ENCODE data around the gene FKBP10.
A peak's percentile ranks its signal among the peaks of the same experiment; 100 is the strongest.
"Not testable (repeated sequence)": the region's sequence is repeated elsewhere in the genome, so short reads cannot be mapped to it uniquely, and the experiment has no call there.

The FKBP10 gene

DNA sequence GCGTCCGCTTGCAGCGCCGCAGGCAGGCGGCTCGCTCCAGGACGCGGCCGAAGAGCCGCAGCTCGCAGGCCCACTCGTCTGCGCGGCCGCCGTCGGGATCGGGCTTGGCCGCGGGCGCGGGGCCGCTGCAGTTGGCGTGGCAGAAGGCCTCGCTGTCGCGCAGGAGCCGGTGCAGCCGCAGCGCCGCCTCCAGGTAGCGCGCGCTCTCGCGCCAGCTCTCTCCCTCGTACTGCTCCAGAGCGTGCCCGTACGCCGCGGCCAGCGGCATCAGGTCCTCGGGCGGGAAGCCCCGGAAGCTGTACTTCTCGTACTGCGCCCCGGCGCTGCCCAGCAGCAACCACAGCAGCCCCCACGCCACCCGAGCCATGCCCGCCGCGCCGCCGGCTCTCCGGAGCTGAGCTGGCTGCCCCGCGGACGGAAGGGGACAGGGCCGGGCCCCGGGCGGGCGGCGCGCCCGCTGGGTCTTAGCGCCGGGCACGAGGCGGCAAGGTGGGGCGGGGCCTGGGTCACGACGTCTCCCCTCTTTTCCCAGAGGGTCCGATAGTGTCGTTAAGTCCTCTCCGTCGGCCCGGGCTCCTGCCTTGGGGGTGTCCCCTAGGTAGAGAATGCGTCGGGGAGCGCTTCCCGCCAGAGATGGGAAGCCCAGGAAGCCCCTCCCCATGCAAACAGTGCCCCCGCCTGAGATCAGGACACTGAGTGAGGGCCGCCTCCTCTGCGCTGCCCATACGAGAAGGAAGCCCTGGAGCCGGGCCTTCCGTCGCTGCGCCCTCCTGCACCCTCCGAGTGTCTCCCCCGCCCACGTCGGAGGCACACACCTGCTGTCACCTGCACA, 1.0 kb upstream of the FKBP10 start, which contains the start of gene P3H4:
Gene P3H4, minus strand, starts transcription at position 401 of the 832 bp plus-strand sequence. Its CDS starts 34 bp downstream, at position 367.
- DNase-seq = peak; percentile 79

DNA sequence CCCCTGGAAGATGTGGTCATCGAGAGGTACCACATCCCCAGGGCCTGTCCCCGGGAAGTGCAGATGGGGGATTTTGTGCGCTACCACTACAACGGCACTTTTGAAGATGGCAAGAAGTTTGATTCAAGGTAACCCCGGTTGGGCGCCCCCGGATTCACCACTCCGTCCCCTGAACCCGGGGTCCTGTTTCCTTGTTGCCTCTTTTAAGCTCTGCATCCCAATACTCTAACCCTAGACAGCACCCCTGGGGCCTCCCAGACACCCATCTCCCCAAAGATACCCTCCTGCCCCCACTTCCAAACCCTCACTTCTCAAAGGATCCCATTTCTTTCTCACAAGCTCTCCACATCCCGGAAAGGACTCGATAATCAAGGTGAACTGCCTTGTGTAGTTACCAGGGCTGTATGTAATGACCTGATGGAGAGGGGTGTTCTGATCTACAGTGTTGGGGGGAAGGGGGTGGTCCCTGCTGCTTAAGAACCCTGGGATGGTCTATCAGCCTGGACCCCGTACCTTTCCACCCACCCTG, 412 bp downstream of the FKBP10 start:
- no peak for DNase-seq

DNA sequence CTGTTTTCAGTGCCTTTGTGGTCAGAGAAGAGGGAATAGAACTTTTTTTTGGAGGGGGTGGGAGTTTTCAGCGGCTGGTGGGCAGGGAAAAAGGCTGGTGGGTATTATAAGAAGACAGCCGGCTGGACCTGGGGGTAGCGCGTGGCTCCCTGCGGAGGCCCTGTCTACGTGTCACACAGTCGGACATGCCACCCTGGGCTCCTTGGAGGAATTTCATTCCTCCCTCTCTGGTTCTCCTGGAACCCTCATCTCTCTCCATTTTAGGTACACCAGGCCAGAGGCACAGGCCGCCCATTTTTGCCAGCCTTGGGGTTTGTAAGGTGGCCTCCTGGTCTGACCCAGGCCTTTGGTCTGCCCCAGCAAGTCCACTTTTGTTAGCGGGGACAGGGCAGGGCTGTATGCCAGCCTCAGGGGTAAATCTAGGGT, 908 bp downstream of the FKBP10 start:
- no peak for DNase-seq

DNA sequence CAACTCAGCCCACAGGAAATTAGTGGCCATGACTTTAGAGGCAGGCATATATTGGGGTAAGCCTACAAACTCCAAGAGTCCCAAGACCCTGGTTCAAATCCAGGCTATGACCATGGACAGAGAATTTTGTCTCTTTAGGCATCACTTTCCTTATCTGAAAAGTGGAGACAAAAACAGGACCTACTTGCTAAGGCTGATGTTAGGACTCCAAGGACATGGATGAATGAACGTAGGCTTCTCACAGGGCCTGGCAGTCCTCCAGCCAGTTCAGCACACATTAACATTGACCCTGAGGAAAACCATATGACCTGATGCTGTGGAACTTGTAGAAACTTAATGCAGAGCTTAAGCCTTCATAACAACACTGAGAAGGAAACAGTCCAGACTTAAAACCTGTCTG, 1.4 kb downstream of the FKBP10 start:
- no peak for DNase-seq

DNA sequence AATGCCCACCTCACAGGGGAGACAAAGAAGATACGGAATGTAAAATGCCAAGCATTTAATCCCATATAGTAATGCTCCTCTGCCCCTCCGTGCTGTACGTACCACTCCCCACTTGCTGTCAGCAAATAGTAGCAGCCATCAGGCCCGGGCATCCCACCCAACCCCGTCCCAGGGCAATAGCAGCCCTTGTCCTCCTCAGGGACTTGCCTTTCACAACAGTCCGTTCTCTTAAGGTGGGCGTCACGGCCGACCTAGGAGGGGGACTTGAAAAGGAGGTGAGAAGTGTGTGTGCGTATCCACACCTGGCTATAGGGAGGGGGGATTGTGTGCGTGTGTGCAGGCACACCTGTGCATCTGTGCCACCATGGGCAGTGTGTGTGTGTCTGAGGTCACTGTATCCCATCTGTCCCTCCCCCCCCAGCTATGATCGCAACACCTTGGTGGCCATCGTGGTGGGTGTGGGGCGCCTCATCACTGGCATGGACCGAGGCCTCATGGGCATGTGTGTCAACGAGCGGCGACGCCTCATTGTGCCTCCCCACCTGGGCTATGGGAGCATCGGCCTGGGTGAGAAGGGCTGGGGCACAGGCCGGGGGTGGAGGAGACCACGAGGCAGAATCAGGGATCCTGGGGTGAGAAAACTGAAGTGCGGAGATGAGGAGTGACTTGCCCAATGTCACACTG, 4.0 kb downstream of the FKBP10 start:
- DNase-seq = no peak

DNA sequence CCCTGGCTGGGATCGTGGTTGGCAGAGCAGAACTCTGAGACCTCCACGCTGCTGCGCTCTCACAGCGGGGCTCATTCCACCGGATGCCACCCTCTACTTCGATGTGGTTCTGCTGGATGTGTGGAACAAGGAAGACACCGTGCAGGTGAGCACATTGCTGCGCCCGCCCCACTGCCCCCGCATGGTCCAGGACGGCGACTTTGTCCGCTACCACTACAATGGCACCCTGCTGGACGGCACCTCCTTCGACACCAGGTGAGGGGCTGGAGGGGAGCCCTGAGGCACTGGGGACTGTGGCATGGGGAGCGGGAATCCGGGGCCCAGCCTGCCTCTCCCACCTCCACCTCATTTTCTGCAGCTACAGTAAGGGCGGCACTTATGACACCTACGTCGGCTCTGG, 5.2 kb downstream of the FKBP10 start:
- DNase-seq = no peak

DNA sequence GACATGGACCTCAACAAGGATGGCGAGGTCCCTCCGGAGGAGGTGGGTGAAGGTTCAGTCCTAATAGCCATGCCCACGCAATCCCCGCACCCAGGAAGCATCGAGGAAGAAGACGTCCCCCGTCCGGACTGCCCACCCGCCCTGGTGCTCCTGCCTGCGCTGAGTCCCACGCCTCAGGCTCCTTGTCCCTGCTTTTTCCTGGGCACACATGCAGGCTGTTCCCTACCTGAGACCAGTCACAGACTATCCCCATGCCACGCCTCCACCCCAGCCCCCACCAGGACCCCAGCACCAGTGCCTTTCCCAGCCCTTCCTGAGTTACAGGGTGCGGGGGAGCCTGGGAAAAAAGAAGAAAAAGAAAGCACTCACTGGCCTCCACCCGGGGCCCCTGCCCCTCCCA, 9.0 kb downstream of the FKBP10 start:
- DNase-seq = no peak

DNA sequence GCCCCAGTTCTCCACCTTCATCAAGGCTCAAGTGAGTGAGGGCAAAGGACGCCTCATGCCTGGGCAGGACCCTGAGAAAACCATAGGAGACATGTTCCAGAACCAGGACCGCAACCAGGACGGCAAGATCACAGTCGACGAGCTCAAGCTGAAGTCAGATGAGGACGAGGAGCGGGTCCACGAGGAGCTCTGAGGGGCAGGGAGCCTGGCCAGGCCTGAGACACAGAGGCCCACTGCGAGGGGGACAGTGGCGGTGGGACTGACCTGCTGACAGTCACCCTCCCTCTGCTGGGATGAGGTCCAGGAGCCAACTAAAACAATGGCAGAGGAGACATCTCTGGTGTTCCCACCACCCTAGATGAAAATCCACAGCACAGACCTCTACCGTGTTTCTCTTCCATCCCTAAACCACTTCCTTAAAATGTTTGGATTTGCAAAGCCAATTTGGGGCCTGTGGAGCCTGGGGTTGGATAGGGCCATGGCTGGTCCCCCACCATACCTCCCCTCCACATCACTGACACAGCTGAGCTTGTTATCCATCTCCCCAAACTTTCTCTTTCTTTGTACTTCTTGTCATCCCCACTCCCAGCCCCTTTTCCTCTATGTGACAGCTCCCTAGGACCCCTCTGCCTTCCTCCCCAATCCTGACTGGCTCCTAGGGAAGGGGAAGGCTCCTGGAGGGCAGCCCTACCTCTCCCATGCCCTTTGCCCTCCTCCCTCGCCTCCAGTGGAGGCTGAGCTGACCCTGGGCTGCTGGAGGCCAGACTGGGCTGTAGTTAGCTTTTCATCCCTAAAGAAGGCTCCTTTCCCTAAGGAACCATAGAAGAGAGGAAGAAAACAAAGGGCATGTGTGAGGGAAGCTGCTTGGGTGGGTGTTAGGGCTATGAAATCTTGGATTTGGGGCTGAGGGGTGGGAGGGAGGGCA, 9.7 kb downstream of the FKBP10 start:
- no peak for DNase-seq

DNA sequence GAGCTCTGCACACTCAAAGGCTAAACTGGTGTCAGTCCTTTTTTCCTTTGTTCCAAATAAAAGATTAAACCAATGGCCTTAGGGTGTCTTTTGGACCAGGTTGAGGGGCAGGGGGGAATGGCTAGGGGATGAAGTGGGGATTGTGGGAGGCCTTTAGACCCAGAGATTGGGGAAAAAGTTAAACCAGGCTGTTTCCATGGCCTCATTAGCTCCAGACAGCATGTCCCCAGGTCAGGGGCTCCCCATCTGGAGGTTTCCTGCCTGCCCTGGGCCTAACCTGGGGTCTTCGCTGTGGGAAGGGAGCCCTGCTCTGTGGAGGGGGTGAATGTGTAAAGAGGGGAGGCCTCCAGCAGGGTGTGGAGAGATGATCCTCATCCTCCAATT, 10.3 kb downstream of the FKBP10 start:
- DNase-seq = no peak

DNA sequence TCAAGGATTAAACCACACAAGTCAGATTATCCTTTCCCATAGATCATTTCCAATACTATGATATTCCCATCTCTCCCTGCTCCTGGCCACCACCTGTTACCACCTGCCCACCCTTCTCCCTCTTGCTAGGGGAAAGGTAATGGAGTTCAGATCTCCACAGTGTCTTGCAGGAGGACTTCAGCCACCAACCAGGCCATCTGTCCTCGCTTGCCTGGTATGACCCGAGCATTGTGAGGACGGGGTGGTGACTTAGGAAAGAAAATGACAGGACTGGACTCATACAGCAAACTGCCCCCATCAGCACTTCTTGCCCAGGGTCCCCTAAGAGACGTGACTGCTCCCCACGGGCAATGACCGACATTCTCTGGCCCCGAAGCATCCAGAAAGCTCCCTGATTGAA, 10.8 kb downstream of the FKBP10 start:
- no peak for DNase-seq

DNA sequence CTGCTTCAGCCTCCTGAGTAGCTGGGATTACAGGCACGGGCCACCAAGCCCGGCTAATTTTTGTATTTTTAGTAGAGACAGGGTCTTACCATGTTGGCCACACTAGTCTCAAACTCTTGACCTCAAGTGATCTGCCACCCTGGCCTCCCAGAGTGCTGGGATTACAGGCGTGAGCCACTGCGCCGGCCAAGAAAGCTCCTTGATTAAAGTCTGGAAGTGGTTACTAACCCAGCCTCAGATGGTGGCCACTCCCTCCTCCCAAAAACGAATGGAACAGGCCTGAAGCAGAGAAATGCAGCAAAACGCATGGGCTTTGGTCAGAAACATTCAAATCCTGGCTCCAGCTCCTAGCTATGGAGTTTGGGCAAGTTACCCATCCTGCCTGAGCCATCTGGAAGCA, 11.3 kb downstream of the FKBP10 start:
- DNase-seq = no peak

DNA sequence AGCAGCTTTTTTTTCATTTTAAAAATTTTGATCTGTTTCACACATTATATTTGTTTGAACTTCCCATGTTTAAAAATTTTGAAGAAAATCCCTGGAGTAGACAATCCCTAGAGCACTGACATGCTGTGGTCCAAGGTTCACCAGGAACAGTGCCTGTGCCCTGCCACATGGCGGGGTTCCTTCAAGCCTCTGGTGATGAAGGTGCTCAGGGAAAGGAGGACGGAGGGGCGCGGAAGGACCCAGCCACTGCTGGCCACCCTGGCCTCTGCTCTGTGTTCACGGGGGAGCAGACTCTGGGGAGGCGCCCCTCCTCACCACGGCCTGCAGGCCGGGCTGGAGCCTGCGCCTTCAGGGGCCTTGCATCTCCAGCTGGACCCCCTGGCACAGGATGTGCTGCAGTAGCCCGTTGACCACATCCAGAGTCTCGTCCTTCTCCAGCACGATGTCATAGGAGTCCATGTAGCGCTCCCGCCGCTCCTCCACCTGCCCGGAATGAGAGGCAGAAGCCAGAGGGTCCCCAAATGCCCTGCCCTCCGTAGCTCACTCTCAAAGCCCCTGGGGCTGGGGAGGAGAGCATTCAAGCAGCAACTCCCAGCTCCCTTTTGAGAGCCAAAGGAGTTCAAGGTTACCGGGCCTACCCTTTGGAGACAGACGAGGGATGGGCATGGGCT, 12.5 kb downstream of the FKBP10 start:
- DNase-seq = no peak

DNA sequence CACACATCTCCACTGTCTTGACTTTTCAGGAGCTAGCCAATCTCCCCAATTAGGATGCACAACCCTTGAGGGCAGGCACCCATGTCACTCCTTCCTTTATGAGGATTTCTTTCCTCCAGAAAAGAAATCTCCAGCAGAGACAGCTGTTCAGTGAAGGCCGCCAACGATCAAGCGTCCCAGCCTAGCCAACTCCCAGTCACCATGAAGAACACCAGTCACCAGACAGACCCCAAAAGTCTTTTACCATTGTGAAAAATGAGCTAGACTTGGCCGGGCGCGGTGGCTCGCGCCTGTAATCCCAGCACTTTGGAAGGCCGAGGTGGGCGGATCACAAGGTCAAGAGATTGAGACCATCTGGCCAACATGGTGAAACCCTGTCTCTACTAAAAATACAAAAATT, 17.2 kb downstream of the FKBP10 start:
- DNase-seq = not testable (repeated sequence)

DNA sequence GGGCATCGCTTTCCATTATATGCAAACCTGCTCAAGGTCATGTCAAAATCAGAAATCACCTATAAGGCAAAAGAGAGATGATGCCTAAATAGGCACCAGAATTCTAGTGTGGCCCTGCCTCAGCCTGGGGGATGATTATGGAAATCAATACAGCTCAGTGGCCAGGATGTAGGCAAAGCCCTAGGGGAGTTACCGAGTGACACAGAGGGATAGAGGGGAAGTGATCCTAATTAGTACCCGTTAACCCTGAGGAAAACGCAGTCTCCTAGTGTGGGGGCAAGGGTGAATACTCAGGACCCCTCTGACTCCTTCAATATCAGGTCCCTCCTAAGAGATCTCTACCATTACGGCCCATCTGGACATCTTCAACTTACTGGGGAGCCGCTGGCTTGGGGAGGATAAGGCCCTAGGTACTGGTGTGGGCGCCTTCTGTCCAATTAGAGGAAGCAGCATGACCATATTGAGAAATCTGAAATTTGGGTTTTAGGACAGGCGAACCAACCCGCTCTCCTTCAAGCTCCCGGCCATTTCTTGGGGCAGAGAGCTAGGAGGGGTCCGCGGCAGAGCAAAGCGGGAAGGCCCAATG, 22.5 kb downstream of the FKBP10 start:
- no peak for DNase-seq

DNA sequence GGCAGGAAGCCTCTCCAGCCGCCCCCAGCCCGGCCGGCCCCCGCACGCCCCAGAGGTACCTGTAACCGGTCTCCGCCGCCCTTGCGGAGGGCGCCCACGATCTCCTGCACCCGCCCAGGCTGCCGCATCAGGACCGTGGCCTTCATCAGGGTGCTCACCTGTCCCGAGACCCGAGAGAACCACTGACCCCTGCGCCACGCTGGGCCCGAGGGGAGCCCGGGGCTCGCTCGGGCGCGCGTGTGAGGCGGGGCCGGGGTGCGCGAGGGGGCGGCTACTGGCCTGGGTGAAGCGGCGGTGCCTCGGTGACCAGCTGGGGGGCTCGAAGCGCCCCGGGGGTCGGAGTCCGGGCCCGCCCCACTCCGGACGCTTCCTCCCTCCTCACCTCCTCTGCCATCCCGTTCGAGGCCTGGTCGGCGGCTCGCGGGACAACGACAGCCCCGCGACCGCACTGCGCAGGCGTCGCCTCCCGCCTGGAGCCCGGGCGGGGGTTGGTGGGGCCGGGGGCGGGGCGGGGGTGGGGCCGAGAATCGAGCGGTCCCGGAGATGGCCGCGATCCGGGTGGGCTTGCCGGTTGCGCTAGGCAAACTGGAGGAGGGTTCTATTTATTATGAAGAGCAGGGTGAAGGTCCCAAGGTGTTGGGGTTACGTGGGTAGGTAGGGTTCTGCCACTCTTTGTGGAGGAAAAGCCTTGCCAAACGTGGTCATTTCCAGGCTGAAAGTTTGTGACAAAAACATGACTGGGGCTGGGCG, 23.2 kb downstream of the FKBP10 start, which contains the start of gene NT5C3B:
Gene NT5C3B, minus strand, starts transcription at position 433 of the 750 bp plus-strand sequence. Its CDS starts 39 bp downstream, at position 394.
- DNase-seq = peak; percentile 76

DNA sequence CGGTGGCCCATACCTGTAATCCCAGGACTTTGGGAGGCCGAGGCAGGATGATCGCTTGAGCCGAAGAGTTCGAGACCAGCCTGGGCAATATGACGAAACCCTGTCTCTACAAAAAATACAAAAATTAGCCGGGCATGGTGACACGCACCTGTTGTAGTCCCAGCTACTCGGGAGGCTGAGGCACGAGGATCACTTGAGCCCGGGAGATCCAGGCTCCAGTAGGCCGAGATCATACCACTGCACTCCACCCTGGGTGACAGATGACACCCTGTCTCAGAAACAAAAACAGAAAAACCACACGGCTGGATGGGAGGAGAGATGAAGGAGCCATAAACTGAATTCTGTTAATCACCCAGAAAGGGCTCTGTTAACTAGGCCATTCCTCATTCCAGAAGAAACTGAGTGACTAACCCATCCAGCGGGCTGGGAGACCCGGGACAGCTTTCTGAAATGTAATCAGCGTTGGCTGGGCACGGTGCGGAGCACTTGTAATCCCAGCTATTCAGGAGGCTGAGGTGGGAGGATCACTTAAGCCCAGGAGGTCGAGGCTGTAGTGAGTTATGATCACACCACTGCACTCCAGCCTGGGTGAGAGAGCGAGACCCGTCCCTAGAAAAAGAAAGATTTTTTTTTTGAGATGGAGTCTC, 23.9 kb downstream of the FKBP10 start:
- no peak for DNase-seq

DNA sequence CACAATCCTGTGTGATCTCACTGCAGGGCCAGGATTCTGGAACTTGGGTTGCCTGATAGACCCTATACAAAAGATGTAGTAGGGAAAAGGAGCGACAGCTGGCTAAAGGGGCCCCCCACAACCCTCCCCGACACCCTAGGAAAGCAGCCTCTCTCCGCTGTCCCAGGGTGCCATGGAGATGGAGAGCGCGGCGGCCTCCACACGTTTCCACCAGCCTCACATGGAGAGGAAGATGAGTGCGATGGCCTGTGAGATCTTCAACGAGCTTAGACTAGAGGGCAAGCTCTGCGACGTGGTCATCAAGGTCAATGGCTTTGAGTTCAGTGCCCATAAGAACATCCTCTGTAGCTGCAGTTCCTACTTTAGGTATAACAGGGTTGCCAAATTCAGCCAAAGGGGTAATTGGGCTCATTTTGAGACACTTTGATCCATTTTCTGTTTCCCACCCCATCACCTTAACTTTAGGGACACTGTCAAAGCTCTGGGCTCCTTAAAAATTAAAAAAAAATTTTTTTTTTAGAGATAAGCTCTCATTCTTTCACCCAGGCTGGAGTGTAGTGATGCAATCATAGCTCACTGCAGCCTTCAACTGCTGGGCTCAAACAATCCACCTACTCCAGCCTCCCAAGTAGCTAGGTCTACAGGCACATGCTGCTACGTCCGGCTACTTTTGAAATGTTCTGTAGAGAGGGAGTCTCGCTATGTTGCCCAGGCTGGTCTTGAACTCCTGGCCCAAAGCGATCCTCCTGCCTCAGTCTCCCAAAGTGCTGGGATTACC, 25.1 kb downstream of the FKBP10 start, which contains the start of gene KLHL10:
Gene KLHL10, plus strand, starts transcription at position 65 of the 778 bp plus-strand sequence. Its CDS starts 108 bp downstream, at position 173.
- DNase-seq = no peak

DNA sequence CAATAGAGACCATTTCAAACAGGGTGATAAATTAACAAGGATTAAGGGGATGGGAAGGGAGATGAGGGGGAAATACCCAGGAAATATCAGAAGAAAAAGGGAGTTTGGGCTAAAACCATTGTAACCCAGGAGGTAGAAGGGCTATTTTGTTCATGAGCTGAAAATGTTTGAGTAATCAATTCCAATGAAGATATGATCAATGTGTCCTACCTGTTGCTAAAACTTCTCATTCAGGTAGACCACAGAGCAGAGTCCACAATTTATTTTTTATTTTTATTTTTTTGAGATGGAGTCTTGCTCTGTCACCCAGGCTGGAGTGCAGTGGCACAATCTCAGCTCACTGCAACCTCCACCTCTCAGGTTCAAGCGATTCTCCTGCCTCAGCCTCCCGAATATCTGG, 26.6 kb downstream of the FKBP10 start:
- not testable (repeated sequence) for DNase-seq

DNA sequence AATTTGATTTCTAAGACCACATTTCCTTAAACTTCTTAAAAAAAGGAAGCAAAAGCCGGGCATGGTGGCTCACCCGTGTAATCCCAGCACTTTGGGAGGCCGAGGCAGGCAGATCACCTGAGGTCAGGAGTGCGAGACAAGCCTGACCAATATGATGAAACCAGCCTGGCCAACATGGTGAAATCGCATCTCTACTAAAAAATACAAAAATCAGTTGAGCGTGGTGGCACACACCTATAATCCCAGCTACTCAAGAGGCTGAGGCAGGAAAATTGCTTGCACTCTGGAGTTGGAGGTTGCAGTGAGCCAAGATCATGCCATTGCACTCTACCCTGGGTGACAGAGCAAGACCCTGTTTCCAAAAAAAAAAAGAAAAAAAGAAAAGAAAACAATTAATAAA, 28.0 kb downstream of the FKBP10 start:
- DNase-seq = not testable (repeated sequence)

DNA sequence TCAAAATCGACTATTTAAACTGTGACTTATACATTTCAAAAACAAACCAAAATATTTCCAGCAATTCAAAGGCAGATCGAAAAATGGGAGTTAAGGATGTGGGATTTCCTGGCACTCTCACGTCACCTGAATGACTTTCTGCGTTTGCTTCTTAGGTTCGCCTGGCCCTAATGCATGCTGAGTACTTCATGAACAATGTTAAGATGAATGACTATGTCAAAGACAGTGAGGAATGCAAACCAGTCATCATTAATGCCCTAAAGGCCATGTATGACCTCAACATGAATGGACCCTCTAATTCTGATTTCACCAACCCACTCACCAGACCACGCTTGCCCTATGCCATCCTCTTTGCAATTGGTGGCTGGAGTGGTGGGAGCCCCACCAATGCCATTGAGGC, 32.2 kb downstream of the FKBP10 start:
- DNase-seq = no peak
